HG02571 (cell line): ENCODE measurements around the gene DKKL1.

Experiments
- ATAC-seq: cut with Tn5 transposase; IDR thresholded peaks from one replicate; pipeline ENCODE4 v1.9.1; 2021; ENCODE audit warnings: mild to moderate bottlenecking, moderate library complexity; ENCODE audit not compliant: unreplicated experiment

Gene DKKL1

GRCh38 chr19:49337267-49338022, 26.2 kb upstream of the DKKL1 start:
- no peak for ATAC-seq

GRCh38 chr19:49338023-49338677, 25.5 kb upstream of the DKKL1 start:
- ATAC-seq, result no peak

- no peak for ATAC-seq
Measured at GRCh38 chr19:49338691-49339300, 24.9 kb upstream of the DKKL1 start.

- ATAC-seq, result no peak
Measured at GRCh38 chr19:49339301-49340068, 24.2 kb upstream of the DKKL1 start.

- ATAC-seq, result peak; percentile 70
Measured at GRCh38 chr19:49340069-49340864, 23.4 kb upstream of the DKKL1 start.

GRCh38 chr19:49340865-49341718, 22.6 kb upstream of the DKKL1 start:
- no peak for ATAC-seq

- no peak for ATAC-seq
Measured at GRCh38 chr19:49342291-49342721, 21.4 kb upstream of the DKKL1 start.

GRCh38 chr19:49343123-49343522, 20.6 kb upstream of the DKKL1 start:
- ATAC-seq, result no peak

GRCh38 chr19:49344505-49345423, 18.9 kb upstream of the DKKL1 start:
- no peak for ATAC-seq

GRCh38 chr19:49347191-49347590, 16.5 kb upstream of the DKKL1 start:
- no peak for ATAC-seq

- ATAC-seq, result no peak
Measured at GRCh38 chr19:49347835-49348234, 15.8 kb upstream of the DKKL1 start.

GRCh38 chr19:49348305-49349189, 15.1 kb upstream of the DKKL1 start:
- no peak for ATAC-seq

- ATAC-seq, result no peak
Measured at GRCh38 chr19:49349567-49349966, 14.1 kb upstream of the DKKL1 start.

GRCh38 chr19:49355909-49356353, 7.7 kb upstream of the DKKL1 start:
- no peak for ATAC-seq

- no peak for ATAC-seq
Measured at GRCh38 chr19:49356382-49356781, 7.3 kb upstream of the DKKL1 start.

- ATAC-seq, result no peak
Measured at GRCh38 chr19:49357186-49357585, 6.5 kb upstream of the DKKL1 start.
